ENCODE data around the gene LAMTOR2. TPM values are rescaled to one million over a fixed set of nuclear protein-coding genes. Genes with fewer than 3 reads are reported as not detected.

The LAMTOR2 gene
- total RNA-seq, 1 donor = 36.6 TPM

DNA sequence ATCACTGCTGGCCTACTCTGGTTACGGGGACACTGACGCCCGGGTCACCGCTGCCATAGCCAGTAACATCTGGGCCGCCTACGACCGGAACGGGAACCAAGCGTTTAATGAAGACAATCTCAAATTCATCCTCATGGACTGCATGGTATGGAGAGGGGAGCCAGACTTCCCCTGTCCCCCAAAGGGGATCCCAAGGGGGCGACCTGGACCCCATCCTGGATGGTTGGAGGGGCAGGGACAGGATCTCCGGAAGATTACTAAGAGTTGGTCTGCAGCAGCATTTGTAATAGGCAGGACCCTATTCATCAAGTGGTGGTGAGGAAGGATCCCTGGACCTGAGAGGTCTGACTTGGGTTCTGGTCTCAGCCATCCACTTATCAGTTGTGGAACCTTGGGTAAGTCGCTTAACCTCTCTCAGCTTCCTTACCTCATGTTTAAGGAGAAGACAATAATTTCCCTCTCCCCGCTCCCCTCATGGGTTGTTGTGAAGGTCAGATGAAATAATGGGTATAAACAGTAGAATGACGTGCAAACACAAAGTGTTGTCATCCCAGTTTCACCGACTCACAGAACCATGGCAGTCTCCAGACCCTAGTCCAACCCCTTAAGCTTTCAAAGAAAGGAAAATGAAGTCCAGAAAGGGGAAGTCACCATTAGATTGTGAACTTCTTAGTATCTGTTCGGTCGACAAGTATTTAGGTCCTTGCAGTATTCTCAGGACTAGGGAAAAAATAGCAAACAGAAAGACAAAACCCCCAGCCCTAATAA lies 883 bp downstream of the LAMTOR2 start:
- Histone ChIP-seq H3K36me3 (ENCODE audit: insufficient read depth, low read length) (peaks cover 13% of the 10 kb centered on the region), H3K27ac (ENCODE audit: low read depth, low read length) (peak overlapping the region; percentile 75), H3K4me1 (ENCODE audit: insufficient read depth, low read length) (peaks cover 19% of the 10 kb centered on the region), H3K79me2 (ENCODE audit: insufficient read depth, low read length) (peaks cover 33% of the 10 kb centered on the region), H3K9me3 (ENCODE audit: low read depth, low read length) (no peaks in the 10 kb centered on the region), H2AFZ (ENCODE audit: low read length) (peak overlapping the region; percentile 98), H3K4me3 (ENCODE audit: insufficient read depth, low read length) (peak overlapping the region; percentile 99), H3K27me3 (ENCODE audit: insufficient read depth, low read length) (no peaks in the 10 kb centered on the region), H4K20me1 (ENCODE audit: insufficient read depth, low read length) (peaks cover 10% of the 10 kb centered on the region), H3K4me2 (ENCODE audit: insufficient read depth, low read length) (peak overlapping the region; percentile 97)
- TF ChIP-seq CTCF (IDR thresholded peaks at IDR 0.05; ENCODE audit: extremely low read depth, low read depth, low read length) = no peak
- DNase-seq (ENCODE audit: insufficient read length, low spot score, missing footprints) = peak; percentile 46

- H3K79me2 ChIP-seq (ENCODE audit: insufficient read depth, low read length) = peaks cover 31% of the 10 kb centered on the region
- H3K27me3 ChIP-seq (ENCODE audit: insufficient read depth, low read length) = no peaks in the 10 kb centered on the region
- H3K4me1 ChIP-seq (ENCODE audit: insufficient read depth, low read length) = peaks cover 19% of the 10 kb centered on the region
- H4K20me1 ChIP-seq (ENCODE audit: insufficient read depth, low read length) = peaks cover 10% of the 10 kb centered on the region
- no peak for TF ChIP-seq CTCF (IDR thresholded peaks at IDR 0.05; ENCODE audit: extremely low read depth, low read depth, low read length)
- H3K4me2 ChIP-seq (ENCODE audit: insufficient read depth, low read length) = peak overlapping the region; percentile 13
- peaks cover 10% of the 10 kb centered on the region for H3K36me3 ChIP-seq (ENCODE audit: insufficient read depth, low read length)
- H3K4me3 ChIP-seq (ENCODE audit: insufficient read depth, low read length) = no peak overlapping the region
- no peak overlapping the region for H3K27ac ChIP-seq (ENCODE audit: low read depth, low read length)
- H3K9me3 ChIP-seq (ENCODE audit: low read depth, low read length) = no peaks in the 10 kb centered on the region
- peak; percentile 75 for DNase-seq (ENCODE audit: insufficient read length, low spot score, missing footprints)
- H2AFZ ChIP-seq (ENCODE audit: low read length) = no peak overlapping the region
These were observed 1.8 kb downstream of the LAMTOR2 start for GRCh38 chr1:156056326-156056849.

- no peak within 1 kb of the TSS for H2AFZ ChIP-seq (ENCODE audit: low read length)
- TF ChIP-seq CTCF (IDR thresholded peaks at IDR 0.05; ENCODE audit: extremely low read depth, low read depth, low read length) = no peak
- no peak within 1 kb of the TSS for H3K4me2 ChIP-seq (ENCODE audit: insufficient read depth, low read length)
These were observed 6.5 kb downstream of the LAMTOR2 start, which contains the start of gene RAB25 for GRCh38 chr1:156060937-156061636. RAB25 (plus strand) TSS chr1:156061160; CDS start chr1:156061401, 241 bp downstream.

GRCh38 chr1:156062189-156062588 lies 7.6 kb downstream of the LAMTOR2 start:
- H3K79me2 ChIP-seq (ENCODE audit: insufficient read depth, low read length) = no peaks in the 10 kb centered on the region
- no peak overlapping the region for H3K27ac ChIP-seq (ENCODE audit: low read depth, low read length)
- H3K36me3 ChIP-seq (ENCODE audit: insufficient read depth, low read length) = peaks cover 9% of the 10 kb centered on the region
- no peaks in the 10 kb centered on the region for H4K20me1 ChIP-seq (ENCODE audit: insufficient read depth, low read length)
- no peak for TF ChIP-seq CTCF (IDR thresholded peaks at IDR 0.05; ENCODE audit: extremely low read depth, low read depth, low read length)
- no peaks in the 10 kb centered on the region for H3K9me3 ChIP-seq (ENCODE audit: low read depth, low read length)
- DNase-seq (ENCODE audit: insufficient read length, low spot score, missing footprints) = peak; percentile 87
- H3K4me1 ChIP-seq (ENCODE audit: insufficient read depth, low read length) = no peaks in the 10 kb centered on the region
- no peaks in the 10 kb centered on the region for H3K27me3 ChIP-seq (ENCODE audit: insufficient read depth, low read length)
- no peak overlapping the region for H3K4me3 ChIP-seq (ENCODE audit: insufficient read depth, low read length)
- H2AFZ ChIP-seq (ENCODE audit: low read length) = no peak overlapping the region
- H3K4me2 ChIP-seq (ENCODE audit: insufficient read depth, low read length) = no peak overlapping the region

More at GRCh38 chr1:156060937-156061636, 6.5 kb downstream of the LAMTOR2 start, which contains the start of gene RAB25:
- H3K36me3 ChIP-seq (ENCODE audit: insufficient read depth, low read length) = peaks cover 9% of the 10 kb centered on the region
- no peaks in the 10 kb centered on the region for H3K79me2 ChIP-seq (ENCODE audit: insufficient read depth, low read length)
- H4K20me1 ChIP-seq (ENCODE audit: insufficient read depth, low read length) = no peaks in the 10 kb centered on the region
- H3K27ac ChIP-seq (ENCODE audit: low read depth, low read length) = no peak within 1 kb of the TSS
- H3K4me3 ChIP-seq (ENCODE audit: insufficient read depth, low read length) = no peak within 1 kb of the TSS
- no peaks in the 10 kb centered on the region for H3K4me1 ChIP-seq (ENCODE audit: insufficient read depth, low read length)
- no peaks in the 10 kb centered on the region for H3K9me3 ChIP-seq (ENCODE audit: low read depth, low read length)
- DNase-seq (ENCODE audit: insufficient read length, low spot score, missing footprints) = peak; percentile 27
- H3K27me3 ChIP-seq (ENCODE audit: insufficient read depth, low read length) = no peaks in the 10 kb centered on the region
